ENCODE data around the gene BCAS4.

Gene BCAS4

DNA sequence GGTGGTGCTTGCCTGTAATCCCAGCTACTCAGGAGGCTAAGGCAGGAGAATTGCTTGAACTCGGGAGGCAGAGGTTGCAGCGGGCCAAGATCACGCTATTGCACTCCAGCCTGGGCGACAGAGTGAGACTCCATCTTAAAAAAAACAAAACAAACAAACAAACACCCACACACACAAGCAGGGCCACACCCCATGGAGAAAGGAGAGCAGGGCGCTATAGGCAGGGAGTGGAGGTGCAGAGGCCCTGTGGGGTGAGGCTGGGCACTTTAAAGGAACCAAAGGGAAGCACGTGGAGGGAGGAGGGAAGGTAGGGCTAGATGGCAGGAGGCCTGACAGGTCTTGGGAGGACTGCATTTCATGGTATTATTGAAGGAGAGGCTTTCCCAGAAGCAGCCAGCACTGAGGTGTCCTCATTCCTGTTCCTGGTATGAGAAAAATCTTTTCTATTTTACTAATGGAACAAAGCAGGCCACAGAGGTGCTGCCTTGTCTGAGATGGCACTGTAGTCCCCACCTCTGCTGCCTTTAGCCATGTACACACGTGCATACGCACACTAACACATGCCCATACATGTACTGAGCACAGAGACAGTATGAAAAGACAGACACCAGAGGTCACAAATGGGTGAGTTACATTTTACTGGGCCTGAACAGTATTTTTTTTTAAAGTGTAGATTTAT is 44.0 kb downstream of the BCAS4 start:
- H3K4me1 ChIP-seq, result no peaks in the 10 kb centered on the region
- no peaks in the 10 kb centered on the region for H3K36me3 ChIP-seq
- no peaks in the 10 kb centered on the region for H3K27me3 ChIP-seq
- no peak for TF ChIP-seq CTCF (IDR thresholded peaks at IDR 0.05; ENCODE audit: low read depth, low read length)
- DNase-seq, result no peak
- no peaks in the 10 kb centered on the region for H3K9me3 ChIP-seq
- no peak overlapping the region for H3K4me3 ChIP-seq (ENCODE audit: low read depth, low read length)

DNA sequence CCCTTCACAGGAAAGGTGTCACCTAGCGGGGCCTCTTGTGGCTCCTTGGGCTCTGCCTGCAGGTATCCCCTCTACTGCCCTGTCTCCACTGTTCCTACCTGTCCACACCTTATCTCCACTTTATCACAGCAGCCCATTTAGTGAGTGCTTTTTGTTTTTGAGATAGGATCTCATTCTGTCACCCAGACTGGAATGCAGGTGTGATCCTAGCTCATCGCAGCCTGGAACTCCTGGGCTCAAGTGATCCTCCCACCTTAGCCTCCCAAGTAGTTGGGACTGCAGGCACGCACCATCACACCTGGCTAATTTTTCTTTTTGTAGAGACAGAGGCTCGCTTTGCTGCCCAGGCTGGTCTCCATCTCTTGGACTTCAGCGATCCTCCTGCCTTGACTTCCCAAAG is 48.0 kb downstream of the BCAS4 start:
- no peaks in the 10 kb centered on the region for H3K9me3 ChIP-seq
- no peaks in the 10 kb centered on the region for H3K36me3 ChIP-seq
- H3K4me1 ChIP-seq, result peaks cover 5% of the 10 kb centered on the region
- no peaks in the 10 kb centered on the region for H3K27me3 ChIP-seq
- H3K4me3 ChIP-seq (ENCODE audit: low read depth, low read length), result no peak overlapping the region
- no peak for DNase-seq
- no peak for TF ChIP-seq CTCF (IDR thresholded peaks at IDR 0.05; ENCODE audit: low read depth, low read length)

DNA sequence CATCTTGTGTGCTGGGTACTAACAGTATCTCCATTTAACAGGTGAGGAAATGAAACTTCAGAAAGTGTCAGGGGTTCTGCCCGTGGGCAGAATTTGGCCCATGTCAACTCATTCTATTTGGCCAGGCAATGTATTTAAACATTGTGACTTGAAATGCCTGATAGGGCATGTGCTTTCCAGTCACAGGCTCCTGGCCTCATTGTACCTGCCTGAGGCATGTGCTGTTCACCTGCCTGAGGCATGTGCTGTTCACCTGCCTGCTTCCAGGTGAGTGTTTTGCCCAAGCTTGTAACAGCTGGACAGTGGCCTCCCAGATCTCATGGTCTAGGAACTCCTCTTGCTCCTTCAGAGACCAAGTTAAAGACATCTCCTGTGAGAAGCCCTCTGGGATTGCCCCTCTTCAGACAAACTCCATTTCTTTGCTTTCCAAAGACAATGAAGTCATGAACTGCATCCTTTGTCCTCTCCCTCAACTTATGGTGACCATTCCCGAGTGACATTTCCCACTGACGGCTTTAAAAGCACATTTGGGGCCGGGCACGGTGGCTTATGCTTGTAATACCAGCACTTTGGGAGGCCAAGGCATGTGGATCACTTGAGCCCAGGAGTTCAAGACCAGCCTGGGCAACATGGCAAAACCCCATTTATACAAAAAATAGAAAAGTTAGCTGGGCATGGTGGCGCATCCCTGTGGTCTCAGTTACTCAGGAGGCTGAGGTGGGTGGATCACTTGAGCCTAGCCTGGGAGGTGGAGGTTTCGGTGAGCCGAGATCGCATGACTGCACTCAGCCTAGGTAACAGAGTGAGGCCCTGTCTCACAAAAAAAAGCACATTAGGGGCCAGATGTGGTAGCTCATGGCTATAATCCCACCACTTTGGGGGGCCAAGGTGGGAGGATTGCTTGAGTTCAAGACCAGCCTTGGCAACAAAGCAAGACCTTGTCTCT is 48.7 kb downstream of the BCAS4 start:
- H3K27me3 ChIP-seq, result no peaks in the 10 kb centered on the region

DNA sequence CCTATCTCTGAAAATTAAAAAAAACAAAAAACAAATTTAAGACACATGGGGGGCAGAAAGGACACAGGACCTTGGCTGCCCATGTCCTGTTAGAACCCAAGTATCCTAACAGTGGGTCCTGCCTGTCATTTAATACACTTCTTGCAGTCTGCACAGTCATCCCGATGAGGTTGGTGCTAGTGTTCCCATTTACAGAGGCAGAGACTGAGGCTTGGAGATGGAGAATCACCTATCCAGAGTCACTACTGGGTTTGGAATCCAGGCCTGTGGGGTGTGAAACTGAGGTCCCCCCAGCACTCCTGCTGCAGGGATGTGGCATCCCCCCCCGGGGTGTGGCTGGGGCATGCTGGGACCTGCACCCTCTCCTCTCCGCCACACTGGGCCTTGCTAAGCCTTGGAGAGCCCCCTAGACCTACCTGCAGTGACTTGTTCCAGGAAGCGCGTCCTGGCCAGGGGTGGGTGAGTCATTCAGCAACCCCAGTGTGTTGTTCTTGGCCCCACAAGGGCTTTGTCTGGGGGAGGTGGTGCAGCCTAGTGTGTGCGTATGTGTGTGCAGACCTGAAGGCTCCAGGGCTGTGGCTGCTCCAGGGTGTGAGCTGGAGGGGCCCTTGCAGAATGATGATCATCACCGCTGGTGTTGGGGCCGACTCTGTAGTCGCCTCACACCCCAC is 49.7 kb downstream of the BCAS4 start:
- H3K27me3 ChIP-seq, result no peaks in the 10 kb centered on the region
- H3K4me3 ChIP-seq (ENCODE audit: low read depth, low read length), result no peak overlapping the region
- no peaks in the 10 kb centered on the region for H3K9me3 ChIP-seq
- H3K36me3 ChIP-seq, result no peaks in the 10 kb centered on the region
- DNase-seq, result no peak
- TF ChIP-seq CTCF (IDR thresholded peaks at IDR 0.05; ENCODE audit: low read depth, low read length), result no peak
- peaks cover 5% of the 10 kb centered on the region for H3K4me1 ChIP-seq

More for the DNA sequence above, 48.7 kb downstream of the BCAS4 start:
- no peak overlapping the region for H3K4me3 ChIP-seq (ENCODE audit: low read depth, low read length)
- H3K4me1 ChIP-seq, result peaks cover 5% of the 10 kb centered on the region
- H3K9me3 ChIP-seq, result no peaks in the 10 kb centered on the region
- no peaks in the 10 kb centered on the region for H3K36me3 ChIP-seq
- TF ChIP-seq CTCF (IDR thresholded peaks at IDR 0.05; ENCODE audit: low read depth, low read length), result no peak
- DNase-seq, result no peak

GRCh38 chr20:50845566-50846215 is 50.8 kb downstream of the BCAS4 start:
- Histone ChIP-seq H3K4me1 (peaks cover 5% of the 10 kb centered on the region), H3K36me3 (no peaks in the 10 kb centered on the region), H3K9me3 (no peaks in the 10 kb centered on the region), H3K27me3 (no peaks in the 10 kb centered on the region), H3K4me3 (ENCODE audit: low read depth, low read length) (no peak overlapping the region)
- peak; percentile 73 for DNase-seq
- TF ChIP-seq CTCF (IDR thresholded peaks at IDR 0.05; ENCODE audit: low read depth, low read length), result no peak
